Endothelial cell of umbilical vein (primary cell): Measurements from ENCODE around the gene PLXDC1.

Experiments
- EZH2 ChIP-seq: IDR thresholded peaks from 2 replicates; pipeline ENCODE4 v1.6.1; 2012; ENCODE audit warnings: borderline replicate concordance, low read depth, mild to moderate bottlenecking, moderate library complexity, low read length, inconsistent platforms; ENCODE audit not compliant: severe bottlenecking
- GATA2 ChIP-seq: IDR thresholded peaks from 2 replicates; pipeline ENCODE4 v1.7.0; 2011; ENCODE audit warnings: low read depth, mild to moderate bottlenecking, moderate library complexity, mixed read lengths, low read length; ENCODE audit not compliant: insufficient read length, insufficient read depth
- MYC ChIP-seq: IDR thresholded peaks from one replicate; pipeline ENCODE4 v1.6.1; 2011; ENCODE audit warnings: mild to moderate bottlenecking, low read depth, low read length
- POLR2A ChIP-seq: IDR thresholded peaks from 2 replicates; pipeline ENCODE4 v1.6.1; 2012; ENCODE audit warnings: low read depth, mild to moderate bottlenecking, control low read depth, low read length
- POLR2AphosphoS5 ChIP-seq: IDR thresholded peaks from 2 replicates; pipeline ENCODE4 v1.6.1; 2012; ENCODE audit warnings: low read depth, mild to moderate bottlenecking, control low read depth, low read length, moderate library complexity; ENCODE audit not compliant: insufficient read depth
- TF ChIP-seq, protein P1 (sequence below), 2 donors: IDR thresholded peaks; 1 replicate in 1 of 2; 2 replicates in 1 of 2; pipeline ENCODE4 v1.5.1; 2011; ENCODE audit warnings: low read length in 2 of 2, mild to moderate bottlenecking in 2 of 2, moderate library complexity in 2 of 2, control low read depth in 1 of 2, inconsistent platforms in 1 of 2, low read depth in 1 of 2; ENCODE audit not compliant: insufficient read depth in 1 of 2; ENCODE audit errors: extremely low read depth in 1 of 2
- TF ChIP-seq, protein P2 (sequence below): IDR thresholded peaks from 2 replicates; pipeline ENCODE4 v1.6.1; 2011; ENCODE audit not compliant: insufficient read depth, insufficient read length

DNA sequence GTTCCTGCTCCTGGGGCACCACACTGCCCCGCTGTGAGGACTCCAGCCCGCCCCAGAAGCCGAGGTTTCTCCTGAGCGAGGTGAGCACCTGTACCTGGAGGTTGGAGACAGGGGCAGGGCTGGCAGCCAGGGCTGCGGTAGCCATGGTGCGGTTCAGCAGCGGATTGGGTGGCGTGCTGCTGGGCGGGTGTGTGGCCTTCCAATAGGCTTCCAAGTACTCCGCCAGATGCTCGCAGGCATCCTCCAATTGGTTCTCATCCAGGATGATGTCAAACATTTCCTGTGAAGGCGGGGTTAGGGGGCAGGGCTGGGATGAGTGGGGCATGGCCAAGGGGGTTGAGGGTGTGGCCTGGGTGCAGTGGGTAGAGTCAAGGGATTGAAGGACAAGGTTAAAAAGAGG, 25.8 kb upstream of the PLXDC1 start:
- TF ChIP-seq POLR2AphosphoS5, result no peak
- TF ChIP-seq POLR2A, result no peak
- TF ChIP-seq, protein P1, sequence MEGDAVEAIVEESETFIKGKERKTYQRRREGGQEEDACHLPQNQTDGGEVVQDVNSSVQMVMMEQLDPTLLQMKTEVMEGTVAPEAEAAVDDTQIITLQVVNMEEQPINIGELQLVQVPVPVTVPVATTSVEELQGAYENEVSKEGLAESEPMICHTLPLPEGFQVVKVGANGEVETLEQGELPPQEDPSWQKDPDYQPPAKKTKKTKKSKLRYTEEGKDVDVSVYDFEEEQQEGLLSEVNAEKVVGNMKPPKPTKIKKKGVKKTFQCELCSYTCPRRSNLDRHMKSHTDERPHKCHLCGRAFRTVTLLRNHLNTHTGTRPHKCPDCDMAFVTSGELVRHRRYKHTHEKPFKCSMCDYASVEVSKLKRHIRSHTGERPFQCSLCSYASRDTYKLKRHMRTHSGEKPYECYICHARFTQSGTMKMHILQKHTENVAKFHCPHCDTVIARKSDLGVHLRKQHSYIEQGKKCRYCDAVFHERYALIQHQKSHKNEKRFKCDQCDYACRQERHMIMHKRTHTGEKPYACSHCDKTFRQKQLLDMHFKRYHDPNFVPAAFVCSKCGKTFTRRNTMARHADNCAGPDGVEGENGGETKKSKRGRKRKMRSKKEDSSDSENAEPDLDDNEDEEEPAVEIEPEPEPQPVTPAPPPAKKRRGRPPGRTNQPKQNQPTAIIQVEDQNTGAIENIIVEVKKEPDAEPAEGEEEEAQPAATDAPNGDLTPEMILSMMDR (IDR thresholded peaks at IDR 0.05; ENCODE audit: extremely low read depth in 1 of 2, insufficient read depth in 1 of 2, low read depth in 1 of 2, low read length in 2 of 2), result no peak
- no peak for TF ChIP-seq EZH2
- TF ChIP-seq MYC, result no peak
- TF ChIP-seq, protein P2, sequence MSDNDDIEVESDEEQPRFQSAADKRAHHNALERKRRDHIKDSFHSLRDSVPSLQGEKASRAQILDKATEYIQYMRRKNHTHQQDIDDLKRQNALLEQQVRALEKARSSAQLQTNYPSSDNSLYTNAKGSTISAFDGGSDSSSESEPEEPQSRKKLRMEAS, result no peak
- TF ChIP-seq GATA2, result no peak
